ENCODE measurements around the gene CYSLTR2. TPM values are rescaled to one million over a fixed set of nuclear protein-coding genes. Genes with fewer than 3 reads are reported as not detected.

The CYSLTR2 gene
- total RNA-seq, 4 donors from 2014 or later = 0.14 to 0.16 TPM; not detected in 2

DNA sequence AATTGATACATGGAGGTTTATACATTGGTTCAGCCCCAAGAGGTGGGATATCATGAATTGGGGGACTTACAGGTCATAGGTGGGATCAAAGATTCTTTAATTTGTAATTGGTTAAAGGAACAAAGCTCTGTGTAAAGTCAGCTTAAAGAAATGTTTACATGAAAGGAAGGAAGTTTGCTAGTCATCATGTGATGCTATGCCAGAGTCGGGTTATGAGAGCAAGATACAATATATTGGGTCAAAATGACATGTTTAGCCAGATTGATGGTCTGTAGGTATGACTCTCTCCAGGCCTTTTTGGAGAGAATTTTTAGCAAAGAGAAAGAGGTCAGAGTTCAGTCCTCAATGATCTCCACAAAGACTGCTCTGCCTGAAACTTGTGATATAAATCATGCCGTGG lies 5.3 kb upstream of the CYSLTR2 start:
- H3K27me3 ChIP-seq = no peaks in the 10 kb centered on the region
- no peak overlapping the region for H3K4me3 ChIP-seq
- TF ChIP-seq EP300 (IDR thresholded peaks at IDR 0.05; ENCODE audit: low read depth) (no peak), CTCF (IDR thresholded peaks at IDR 0.05) (no peak), POLR2A (IDR thresholded peaks at IDR 0.05) (no peak), POLR2AphosphoS5 (IDR thresholded peaks at IDR 0.05) (no peak)
- no peak for DNase-seq
- 40 to 62% methylated on average over 1 to 2 of the region's 2 CpGs for WGBS, 2 donors (ENCODE audit: low coverage in 1 of 2)
- H3K9me3 ChIP-seq = no peaks in the 10 kb centered on the region
- intact Hi-C loops (cut with DNase I; ENCODE audit: low total_unique reads) = no loop called here
- peaks cover 0 to 10% (median 0%) of the 10 kb centered on the region in 4 donors for H3K4me1 ChIP-seq
- H3K27ac ChIP-seq = no peak overlapping the region
- H3K36me3 ChIP-seq = no peaks in the 10 kb centered on the region
- in situ Hi-C loops (cut with MboI; ENCODE audit: low pct_ligation_motif_present in 1 of 4, low pct_unique_long_range_greater_than_20kb in 1 of 4, low sequenced_read_pairs in 3 of 4) = no loop called here

DNA sequence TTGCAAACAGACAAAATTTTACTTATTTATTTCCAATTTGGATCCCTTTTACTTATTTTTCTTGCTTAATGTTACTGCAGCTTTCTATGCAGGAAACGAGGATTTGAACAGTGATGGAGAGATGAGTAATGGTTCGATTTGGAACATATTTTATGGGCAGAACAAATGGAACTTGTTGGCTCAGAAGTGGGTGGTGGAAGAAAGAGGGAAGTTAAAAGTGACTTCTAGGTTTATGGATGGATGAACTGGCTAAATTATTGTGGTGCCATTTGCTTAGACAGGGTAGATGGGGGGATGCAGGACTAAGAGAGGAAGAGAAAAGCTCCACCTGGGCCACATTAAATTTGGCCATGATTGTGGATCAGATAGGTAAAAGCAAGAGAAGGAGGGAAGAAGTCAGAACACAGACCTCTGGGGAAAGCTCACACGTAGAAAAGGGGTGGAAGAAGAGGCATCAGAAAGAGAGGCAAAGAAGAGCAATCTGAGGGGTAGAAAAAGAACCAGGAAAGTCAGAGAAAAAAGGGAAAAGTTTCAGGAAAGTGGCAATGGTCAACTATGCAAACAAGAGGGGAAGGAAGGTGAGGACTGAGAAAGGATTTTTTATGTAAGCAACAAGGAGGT lies 768 bp upstream of the CYSLTR2 start:
- peaks cover 0 to 10% (median 0%) of the 10 kb centered on the region in 4 donors for H3K4me1 ChIP-seq
- no peak for DNase-seq
- no peak overlapping the region for H3K4me3 ChIP-seq
- no peaks in the 10 kb centered on the region for H3K36me3 ChIP-seq
- in situ Hi-C loops (cut with MboI; ENCODE audit: low pct_ligation_motif_present in 1 of 4, low pct_unique_long_range_greater_than_20kb in 1 of 4, low sequenced_read_pairs in 3 of 4) (no loop called here), intact Hi-C loops (cut with DNase I; ENCODE audit: low total_unique reads) (no loop called here)
- H3K27me3 ChIP-seq = no peaks in the 10 kb centered on the region
- WGBS, 2 donors (ENCODE audit: low coverage in 1 of 2) = 48 to 67% methylated on average over 3 of the region's 3 CpGs
- H3K27ac ChIP-seq = peak overlapping the region in 2 of 4 donors; percentile 32 to 49
- no peaks in the 10 kb centered on the region for H3K9me3 ChIP-seq
- TF ChIP-seq CTCF (IDR thresholded peaks at IDR 0.05) = no peak
- no peak for TF ChIP-seq POLR2AphosphoS5 (IDR thresholded peaks at IDR 0.05)
- no peak for TF ChIP-seq POLR2A (IDR thresholded peaks at IDR 0.05)
- no peak for TF ChIP-seq EP300 (IDR thresholded peaks at IDR 0.05; ENCODE audit: low read depth)

DNA sequence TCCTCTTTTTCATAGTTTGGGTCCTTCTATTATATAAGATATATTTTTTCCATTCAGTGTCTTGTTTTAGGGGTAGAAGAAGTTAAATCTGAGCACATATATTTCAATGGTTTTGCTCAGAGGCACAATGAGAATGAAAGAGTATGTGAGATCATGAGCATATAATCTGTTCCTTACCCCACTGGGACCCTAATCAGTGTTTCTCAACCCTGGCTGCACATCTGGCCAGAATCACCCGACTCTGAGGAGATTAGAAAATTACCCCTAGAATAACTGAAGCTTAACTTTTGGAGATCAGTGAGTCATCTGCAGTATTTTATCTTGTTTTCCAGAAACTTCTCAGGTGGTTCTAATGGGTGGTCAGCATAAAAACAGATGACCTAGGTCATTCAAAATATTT lies 782 bp downstream of the CYSLTR2 start:
- Histone ChIP-seq H3K4me3 (no peak overlapping the region), H3K4me1 (peaks cover 0 to 10% (median 0%) of the 10 kb centered on the region in 4 donors), H3K9me3 (no peaks in the 10 kb centered on the region), H3K27me3 (no peaks in the 10 kb centered on the region), H3K36me3 (no peaks in the 10 kb centered on the region), H3K27ac (no peak overlapping the region)
- in situ Hi-C loops (cut with MboI; ENCODE audit: low pct_ligation_motif_present in 1 of 4, low pct_unique_long_range_greater_than_20kb in 1 of 4, low sequenced_read_pairs in 3 of 4) = no loop called here
- intact Hi-C loops (cut with DNase I; ENCODE audit: low total_unique reads) = no loop called here
- no peak for DNase-seq
- WGBS, 2 donors (ENCODE audit: low coverage in 1 of 2) = 61% methylated on average over 1 of the region's 1 CpG; no CpG with 5 or more reads in 1 of the 2 donors
- no peak for TF ChIP-seq EP300 (IDR thresholded peaks at IDR 0.05; ENCODE audit: low read depth)
- TF ChIP-seq POLR2A (IDR thresholded peaks at IDR 0.05) = no peak
- no peak for TF ChIP-seq POLR2AphosphoS5 (IDR thresholded peaks at IDR 0.05)
- TF ChIP-seq CTCF (IDR thresholded peaks at IDR 0.05) = no peak

GRCh38 chr13:48655291-48655690 lies 1.6 kb downstream of the CYSLTR2 start:
- Histone ChIP-seq H3K9me3 (no peaks in the 10 kb centered on the region), H3K27ac (no peak overlapping the region), H3K4me3 (no peak overlapping the region), H3K27me3 (no peaks in the 10 kb centered on the region), H3K36me3 (no peaks in the 10 kb centered on the region), H3K4me1 (peaks cover 0 to 10% (median 0%) of the 10 kb centered on the region in 4 donors)
- WGBS, 2 donors (ENCODE audit: low coverage in 1 of 2) = 86% methylated on average over 4 of the region's 4 CpGs; no CpG with 5 or more reads in 1 of the 2 donors
- intact Hi-C loops (cut with DNase I; ENCODE audit: low total_unique reads) = no loop called here
- in situ Hi-C loops (cut with MboI; ENCODE audit: low pct_ligation_motif_present in 1 of 4, low pct_unique_long_range_greater_than_20kb in 1 of 4, low sequenced_read_pairs in 3 of 4) = no loop called here
- DNase-seq = no peak
- no peak for TF ChIP-seq CTCF (IDR thresholded peaks at IDR 0.05)
- TF ChIP-seq POLR2AphosphoS5 (IDR thresholded peaks at IDR 0.05) = no peak
- TF ChIP-seq EP300 (IDR thresholded peaks at IDR 0.05; ENCODE audit: low read depth) = no peak
- no peak for TF ChIP-seq POLR2A (IDR thresholded peaks at IDR 0.05)

All from transverse colon (tissue), 4 donors.